ENCODE data around the gene MARCHF3. TPM values are rescaled to one million over a fixed set of nuclear protein-coding genes. Genes with fewer than 3 reads are reported as not detected.
"Not testable (repeated sequence)": the region's sequence is repeated elsewhere in the genome, so short reads cannot be mapped to it uniquely, and the experiment has no call there.

MARCHF3 gene
- total RNA-seq, 1 donor from 2014 or later, result 25.9 TPM

GRCh38 chr5:126961702-126962101 is 68.7 kb downstream of the MARCHF3 start:
- DNase-seq (ENCODE audit: extremely low read depth, low read depth, low spot score), result no peak

GRCh38 chr5:126961128-126961527 is 69.2 kb downstream of the MARCHF3 start:
- no peak for DNase-seq (ENCODE audit: extremely low read depth, low read depth, low spot score)

GRCh38 chr5:126959188-126959587 is 71.2 kb downstream of the MARCHF3 start:
- no peak for DNase-seq (ENCODE audit: extremely low read depth, low read depth, low spot score)

- DNase-seq (ENCODE audit: extremely low read depth, low read depth, low spot score), result no peak
These were observed 73.4 kb downstream of the MARCHF3 start for GRCh38 chr5:126956991-126957390.

- no peak for DNase-seq (ENCODE audit: extremely low read depth, low read depth, low spot score)
These were observed 75.4 kb downstream of the MARCHF3 start for GRCh38 chr5:126954981-126955380.

- DNase-seq (ENCODE audit: extremely low read depth, low read depth, low spot score), result no peak
These were observed 76.7 kb downstream of the MARCHF3 start for GRCh38 chr5:126953640-126954039.

- no peak for DNase-seq (ENCODE audit: extremely low read depth, low read depth, low spot score)
These were observed 80.9 kb downstream of the MARCHF3 start for GRCh38 chr5:126949475-126949874.

- DNase-seq (ENCODE audit: extremely low read depth, low read depth, low spot score), result no peak
These were observed 81.9 kb downstream of the MARCHF3 start for GRCh38 chr5:126948453-126948852.

GRCh38 chr5:126948011-126948355 is 82.4 kb downstream of the MARCHF3 start:
- no peak for DNase-seq (ENCODE audit: extremely low read depth, low read depth, low spot score)

GRCh38 chr5:126947146-126948010 is 83.0 kb downstream of the MARCHF3 start:
- DNase-seq (ENCODE audit: extremely low read depth, low read depth, low spot score), result no peak

- not testable (repeated sequence) for DNase-seq (ENCODE audit: extremely low read depth, low read depth, low spot score)
These were observed 87.5 kb downstream of the MARCHF3 start for GRCh38 chr5:126942908-126943307.

- DNase-seq (ENCODE audit: extremely low read depth, low read depth, low spot score), result no peak
These were observed 89.0 kb downstream of the MARCHF3 start for GRCh38 chr5:126941403-126941802.

GRCh38 chr5:126939887-126940286 is 90.5 kb downstream of the MARCHF3 start:
- DNase-seq (ENCODE audit: extremely low read depth, low read depth, low spot score), result no peak

GRCh38 chr5:126938466-126938865 is 91.9 kb downstream of the MARCHF3 start:
- no peak for DNase-seq (ENCODE audit: extremely low read depth, low read depth, low spot score)

GRCh38 chr5:126937771-126938170 is 92.6 kb downstream of the MARCHF3 start:
- DNase-seq (ENCODE audit: extremely low read depth, low read depth, low spot score), result no peak

- DNase-seq (ENCODE audit: extremely low read depth, low read depth, low spot score), result no peak
These were observed 93.5 kb downstream of the MARCHF3 start for GRCh38 chr5:126936775-126937418.

GRCh38 chr5:126931963-126932660 is 98.2 kb downstream of the MARCHF3 start:
- no peak for DNase-seq (ENCODE audit: extremely low read depth, low read depth, low spot score)

- DNase-seq (ENCODE audit: extremely low read depth, low read depth, low spot score), result no peak
These were observed 102.3 kb downstream of the MARCHF3 start for GRCh38 chr5:126928041-126928440.

GRCh38 chr5:126927429-126927828 is 102.9 kb downstream of the MARCHF3 start:
- no peak for DNase-seq (ENCODE audit: extremely low read depth, low read depth, low spot score)

- no peak for DNase-seq (ENCODE audit: extremely low read depth, low read depth, low spot score)
These were observed 104.2 kb downstream of the MARCHF3 start for GRCh38 chr5:126926187-126926586.

- DNase-seq (ENCODE audit: extremely low read depth, low read depth, low spot score), result no peak
These were observed 104.9 kb downstream of the MARCHF3 start for GRCh38 chr5:126925482-126925881.

Data from glomerular endothelial cell (primary cell).